Stimulated activated CD4-positive, alpha-beta T cell treated with anti-CD3 and anti-CD28 coated beads, Interleukin-12 subunit alpha, Interleukin-12 subunit beta, amount 100 ng/mL, for 24 hours (primary cell): ENCODE results near the gene GCNT1.
"Not testable (repeated sequence)": the region's sequence is repeated elsewhere in the genome, so short reads cannot be mapped to it uniquely, and the experiment has no call there.

Experiments
- DNase-seq, 2 experiments: peaks; one replicate each; pipeline ENCODE4 v3.0.0-alpha.2; 2020; ENCODE audit warnings: low read depth in 2 of 2

The GCNT1 gene

DNA sequence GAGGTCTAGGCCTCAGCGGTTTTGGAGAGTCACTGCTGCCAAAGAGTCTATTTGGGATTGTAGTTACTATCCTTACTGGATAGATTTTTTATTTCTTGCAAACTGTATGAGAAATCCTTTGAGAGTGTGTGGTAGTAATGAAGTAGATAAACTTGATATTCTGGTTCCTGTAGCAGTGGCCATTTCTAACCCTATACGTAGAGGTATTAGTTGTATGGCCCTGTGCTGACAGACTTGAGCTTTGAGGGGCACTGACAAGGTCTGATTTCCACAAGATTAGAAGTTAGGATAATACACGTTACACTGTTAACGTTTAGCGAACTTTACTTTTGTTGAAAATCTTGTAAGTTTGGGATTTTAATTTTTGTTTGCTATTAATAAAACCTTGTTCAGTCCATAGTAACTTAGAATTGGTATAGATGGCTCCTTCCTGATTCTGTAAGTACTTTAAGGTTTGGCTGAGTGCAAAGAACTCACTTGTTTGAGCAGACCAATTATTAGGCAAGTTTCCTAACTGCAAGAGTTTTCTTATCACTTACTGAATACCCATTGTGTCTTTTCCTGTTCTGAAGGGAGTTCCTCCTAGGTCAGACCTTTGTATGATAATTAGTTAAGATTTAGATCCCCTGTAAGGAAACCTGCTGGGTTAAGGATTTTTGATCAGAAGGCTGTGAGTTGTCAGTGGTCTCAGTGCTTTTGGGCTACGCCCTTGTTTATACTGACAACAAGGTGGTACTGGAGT lies 31.4 kb downstream of the GCNT1 start:
- no peak for DNase-seq

DNA sequence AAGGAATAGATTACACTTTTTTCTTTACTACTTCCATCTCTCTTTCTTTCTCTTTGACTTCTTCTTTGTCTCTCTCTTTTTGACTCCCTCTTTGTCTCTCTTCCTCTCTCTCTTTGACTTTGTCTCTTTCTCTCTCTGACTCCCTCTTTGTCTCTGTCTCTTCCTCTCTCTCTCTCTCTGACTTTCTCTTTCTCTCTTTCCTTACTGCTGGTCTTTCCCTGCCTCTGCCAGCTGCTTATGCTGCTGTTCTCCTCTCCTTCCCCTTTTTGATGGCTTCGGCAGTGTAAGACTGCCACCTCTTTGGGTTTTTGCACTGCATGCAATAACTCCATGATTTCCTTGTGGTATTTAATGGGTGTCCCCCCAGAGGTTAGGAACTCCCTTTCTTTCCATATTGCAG lies 32.1 kb downstream of the GCNT1 start:
- DNase-seq = not testable (repeated sequence)

DNA sequence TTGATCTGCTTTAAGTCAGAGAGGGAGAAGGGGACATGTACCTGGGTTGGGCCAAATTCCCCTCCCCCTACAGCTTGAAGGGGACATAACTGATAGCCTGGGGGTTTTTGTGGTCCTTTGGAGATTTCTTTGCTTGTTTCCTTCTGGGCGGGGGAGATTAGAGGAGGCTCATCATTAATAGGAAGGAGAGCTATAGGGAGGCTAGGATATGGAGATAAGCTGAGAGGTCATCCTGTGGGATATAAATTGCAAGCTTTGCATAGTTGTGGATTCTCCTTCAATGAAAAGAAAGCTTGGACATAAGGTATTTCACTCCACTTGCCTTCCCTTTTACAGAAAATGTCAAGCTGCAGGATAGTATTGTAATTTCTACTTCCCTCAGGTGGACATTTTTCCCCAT lies 34.5 kb downstream of the GCNT1 start:
- DNase-seq = not testable (repeated sequence)

DNA sequence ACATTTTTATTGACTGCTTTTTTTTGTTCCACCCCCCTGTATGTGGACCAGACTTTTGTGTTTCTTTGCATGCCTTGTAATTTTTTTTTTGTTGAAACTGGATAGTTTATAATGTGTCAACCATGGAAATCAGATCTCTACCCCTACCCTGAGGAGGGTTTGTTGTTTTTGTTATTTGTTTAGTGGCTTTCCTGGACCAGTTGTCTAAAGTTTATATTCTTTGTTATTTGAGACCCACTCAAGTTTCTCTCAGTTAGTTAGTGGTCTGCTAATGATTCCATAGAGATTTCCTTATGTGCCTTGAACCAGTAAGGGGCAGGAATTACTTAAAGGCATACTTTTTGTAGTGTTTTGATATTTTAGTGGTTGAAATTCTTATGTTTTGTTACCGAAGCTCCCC lies 41.1 kb downstream of the GCNT1 start:
- no peak for DNase-seq

DNA sequence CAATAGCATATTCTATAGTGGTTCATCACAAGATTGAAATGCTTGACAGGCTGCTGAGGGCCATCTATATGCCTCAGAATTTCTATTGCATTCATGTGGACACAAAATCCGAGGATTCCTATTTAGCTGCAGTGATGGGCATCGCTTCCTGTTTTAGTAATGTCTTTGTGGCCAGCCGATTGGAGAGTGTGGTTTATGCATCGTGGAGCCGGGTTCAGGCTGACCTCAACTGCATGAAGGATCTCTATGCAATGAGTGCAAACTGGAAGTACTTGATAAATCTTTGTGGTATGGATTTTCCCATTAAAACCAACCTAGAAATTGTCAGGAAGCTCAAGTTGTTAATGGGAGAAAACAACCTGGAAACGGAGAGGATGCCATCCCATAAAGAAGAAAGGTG lies 43.8 kb downstream of the GCNT1 start:
- DNase-seq = no peak

DNA sequence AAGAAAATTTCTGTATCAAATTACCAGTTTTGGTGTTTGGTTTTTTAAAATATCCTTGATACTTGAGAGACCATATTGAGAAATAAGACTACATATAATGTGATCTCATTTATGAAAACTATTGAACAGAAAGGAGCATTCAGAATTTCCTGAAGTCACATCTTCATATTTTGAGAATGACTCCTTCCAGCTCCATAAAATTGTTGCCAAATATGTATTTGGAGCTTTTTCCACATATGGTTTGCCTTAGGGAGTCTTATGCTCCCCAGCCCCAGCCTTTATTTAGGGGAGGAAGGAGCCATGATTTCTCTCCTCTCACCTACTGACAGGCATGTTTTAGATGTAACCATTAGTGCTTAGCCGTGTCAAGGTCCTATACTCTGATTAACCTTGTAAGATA lies 51.1 kb downstream of the GCNT1 start:
- DNase-seq = no peak

DNA sequence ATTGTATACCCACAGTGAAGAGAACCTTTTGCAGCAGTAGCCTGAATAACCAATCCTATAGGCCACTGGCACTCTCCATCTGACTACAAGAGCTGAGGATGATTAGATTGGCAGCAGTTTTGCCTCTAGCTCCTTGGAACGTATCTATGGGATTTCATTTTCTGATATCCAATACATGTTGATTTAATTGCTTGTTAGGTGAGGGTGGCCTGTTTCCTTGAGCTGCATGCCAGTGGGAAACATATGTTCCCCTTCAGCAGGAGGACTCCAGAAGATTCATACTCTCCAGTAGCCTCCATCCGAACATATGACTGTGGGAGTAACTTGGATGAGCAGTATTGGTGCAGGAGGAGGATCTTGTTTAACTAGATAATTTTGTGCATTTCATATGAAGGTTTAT lies 51.5 kb downstream of the GCNT1 start:
- DNase-seq = no peak

DNA sequence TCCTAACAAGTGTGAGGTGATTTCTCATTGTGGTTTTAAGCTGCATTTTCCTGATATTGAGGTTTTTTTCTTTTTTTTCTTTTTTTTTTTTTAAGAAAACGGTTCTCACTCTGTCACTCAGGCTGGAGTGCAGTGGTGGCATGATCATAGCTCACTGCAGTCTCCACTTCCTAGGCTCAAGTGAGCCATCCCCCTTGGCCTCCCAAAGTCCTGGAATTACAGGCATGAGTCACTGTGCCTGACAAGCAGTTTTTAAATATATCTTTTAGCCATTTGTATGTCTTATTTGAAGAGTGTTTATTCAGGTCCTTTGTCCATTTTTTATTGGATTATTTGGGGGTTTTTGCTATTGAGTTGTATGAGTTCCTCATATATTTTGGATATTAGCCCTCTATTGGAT lies 53.8 kb downstream of the GCNT1 start:
- DNase-seq = no peak

DNA sequence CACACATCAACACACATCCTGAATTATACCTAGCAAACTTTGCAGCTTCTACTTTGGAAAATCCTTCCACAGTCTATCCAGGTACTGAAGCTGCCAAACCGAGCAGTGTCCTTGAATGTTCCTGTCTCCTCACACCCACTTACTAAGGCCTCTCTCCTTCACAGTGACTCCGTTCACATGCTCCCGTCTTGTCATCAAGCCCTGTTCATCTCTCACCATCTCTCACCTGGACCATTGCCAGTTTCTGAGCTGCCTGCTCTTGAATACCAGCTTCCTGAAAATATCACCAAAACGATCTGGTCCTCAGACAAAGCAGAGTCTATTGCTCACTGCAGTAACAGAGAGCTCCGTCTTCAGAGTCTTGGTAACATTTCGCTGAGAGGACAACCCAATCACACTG lies 57.4 kb downstream of the GCNT1 start:
- no peak for DNase-seq

DNA sequence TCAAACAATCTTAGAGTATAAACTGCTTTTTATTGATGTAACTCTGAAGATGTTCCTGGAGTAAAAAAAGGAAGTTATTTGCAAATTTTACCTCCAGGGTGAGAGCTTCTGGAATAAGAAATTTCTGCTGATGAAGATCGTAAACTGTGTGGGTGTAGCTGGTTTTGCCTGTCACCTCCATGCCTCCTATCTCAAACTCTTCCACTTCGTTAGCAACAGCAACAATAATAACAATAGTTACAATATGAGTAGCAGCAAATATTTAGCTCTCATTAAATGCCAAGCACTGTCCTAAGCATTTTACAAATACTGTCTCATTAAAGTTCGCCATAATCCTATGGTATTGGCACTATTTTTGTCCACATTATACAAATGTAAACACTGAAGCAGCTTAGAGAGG lies 57.9 kb downstream of the GCNT1 start:
- DNase-seq = no peak

DNA sequence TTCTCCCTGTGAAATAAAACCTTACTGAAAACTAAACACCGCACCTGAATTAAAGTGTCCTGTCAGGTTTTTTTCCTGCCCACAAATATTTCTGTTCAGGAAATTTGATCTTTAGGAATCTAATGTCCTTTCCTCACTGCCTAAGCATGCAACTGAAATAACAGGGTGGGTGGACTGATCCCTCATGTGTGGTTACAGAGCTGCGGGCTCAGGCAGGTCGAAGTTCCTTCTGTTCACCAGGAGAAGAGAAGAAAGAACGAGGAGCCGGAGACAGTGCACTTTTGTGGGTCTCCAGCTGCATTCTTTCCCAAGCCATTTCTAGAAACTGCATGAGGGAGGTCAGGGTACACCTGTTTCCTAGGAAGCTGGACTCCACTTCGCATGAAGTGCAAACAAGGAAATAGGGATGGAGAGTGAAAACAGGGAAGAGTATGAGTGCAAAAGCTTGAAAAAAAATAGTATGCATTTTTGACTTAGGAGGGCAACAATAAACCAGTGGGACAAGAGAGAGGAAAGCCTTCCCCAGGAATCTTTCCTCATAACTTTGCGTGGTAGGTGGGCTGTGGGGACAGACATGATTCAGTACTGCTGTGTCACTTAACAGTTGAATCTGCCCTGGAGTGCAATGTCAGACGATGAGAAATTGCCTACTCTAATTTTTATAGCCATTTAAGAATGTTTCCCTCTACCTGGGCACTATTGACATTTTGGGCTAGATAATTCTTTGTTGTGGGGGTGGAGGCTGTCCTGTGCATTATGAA lies 60.3 kb downstream of the GCNT1 start:
- no peak for DNase-seq

DNA sequence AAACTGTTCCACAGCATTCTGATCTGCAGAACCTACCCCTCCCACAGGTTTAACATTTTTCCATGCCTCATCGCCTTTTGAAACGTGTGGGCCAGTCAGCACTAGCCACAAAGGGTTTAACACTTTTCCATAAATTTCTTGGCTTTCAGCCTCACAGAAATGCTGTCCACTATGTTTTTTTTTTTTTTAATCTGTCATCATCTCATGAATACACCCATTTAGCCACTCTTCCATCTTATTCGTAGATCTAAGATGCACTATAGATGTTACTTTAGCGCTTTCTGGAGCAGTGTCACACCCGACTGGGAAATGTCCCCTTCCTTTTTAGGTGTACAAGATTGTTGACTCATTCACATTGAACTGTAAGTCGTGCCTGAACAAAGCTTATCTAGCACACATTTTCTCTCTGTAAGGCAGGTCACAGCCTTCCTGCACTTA lies 62.3 kb downstream of the GCNT1 start:
- DNase-seq = no peak

DNA sequence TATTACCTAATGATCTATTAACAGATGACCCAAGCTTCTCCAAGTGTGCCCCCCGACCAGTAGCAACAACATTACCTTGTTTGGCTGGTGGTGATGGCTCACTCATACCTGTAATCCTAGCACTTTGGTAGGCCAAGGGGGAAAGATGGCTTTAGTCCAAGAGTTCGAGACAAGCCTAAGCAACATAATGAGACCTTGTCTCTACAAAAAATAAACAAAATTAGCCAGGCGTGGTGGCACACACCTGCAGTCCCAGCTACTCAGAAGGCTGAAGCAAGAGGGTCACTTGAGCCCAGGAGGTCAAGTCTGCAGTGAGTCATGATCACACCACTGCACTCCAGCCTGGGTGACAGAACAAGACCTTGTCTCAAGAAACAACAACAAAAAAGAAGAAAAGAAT lies 62.9 kb downstream of the GCNT1 start:
- DNase-seq = no peak

DNA sequence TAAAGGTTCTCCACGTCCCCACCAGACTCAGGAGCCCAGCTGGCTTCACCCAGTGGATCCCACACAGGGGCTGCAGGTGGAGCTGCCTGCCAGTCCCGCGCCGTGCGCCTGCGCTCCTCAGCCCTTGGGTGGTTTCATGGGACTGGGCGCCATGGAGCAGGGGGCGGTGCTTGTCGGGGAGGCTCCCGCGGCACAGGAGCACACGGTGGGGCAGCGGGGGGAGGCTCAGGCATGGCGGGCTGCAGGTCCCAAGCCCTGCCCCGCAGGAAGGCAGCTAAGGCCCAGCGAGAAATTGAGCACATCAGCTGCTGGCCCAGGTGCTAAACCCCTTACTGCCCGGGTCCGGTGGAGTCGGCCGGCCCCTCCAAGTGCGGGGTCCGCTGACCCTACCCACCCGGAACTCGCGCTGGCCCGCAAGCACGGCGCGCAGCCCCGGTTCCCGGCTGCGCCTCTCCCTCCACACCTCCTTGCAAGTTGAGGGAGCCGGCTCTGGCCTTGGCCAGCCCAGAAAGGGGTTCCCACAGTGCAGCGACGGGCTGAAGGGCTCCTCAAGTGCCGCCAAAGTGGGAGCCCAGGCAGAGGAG lies 64.7 kb downstream of the GCNT1 start:
- not testable (repeated sequence) for DNase-seq

DNA sequence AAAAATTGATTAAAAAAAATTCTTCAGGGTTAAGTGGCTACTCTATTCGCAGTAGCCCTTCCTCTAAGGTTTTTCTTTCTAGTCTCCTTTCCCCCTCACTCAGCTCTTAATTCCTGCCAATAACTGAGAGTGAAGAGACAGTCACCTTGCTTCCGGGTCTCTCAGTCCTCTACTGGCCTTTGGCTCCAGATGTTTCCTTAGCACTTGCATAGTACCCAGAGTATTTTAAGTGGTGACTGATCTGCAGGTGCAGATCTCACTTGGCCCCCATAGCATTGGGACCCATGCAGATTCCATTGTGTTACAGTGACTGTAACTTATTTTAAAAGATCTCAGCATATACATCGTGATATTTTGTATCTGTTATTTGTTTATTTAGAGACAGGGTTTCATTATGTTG lies 66.2 kb downstream of the GCNT1 start:
- DNase-seq = no peak

DNA sequence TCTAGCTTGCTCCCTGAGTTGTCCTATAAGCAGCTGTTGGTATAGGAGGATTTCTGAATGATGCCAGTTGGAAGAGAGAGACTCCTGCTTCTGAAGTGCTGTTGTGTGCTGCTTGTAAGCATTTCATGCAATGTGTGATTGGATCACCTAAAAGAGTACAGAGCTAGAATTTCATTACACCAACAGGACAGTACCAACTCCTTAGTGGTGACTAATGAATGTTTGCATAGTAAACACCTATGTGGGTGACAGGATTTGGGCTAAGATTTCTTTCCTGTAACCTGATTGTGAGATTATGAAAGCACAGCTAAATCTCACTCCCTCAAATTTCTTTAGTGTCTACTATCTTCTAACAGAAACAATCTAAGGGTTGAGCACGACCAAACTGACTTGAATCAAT lies 67.0 kb downstream of the GCNT1 start:
- DNase-seq = no peak

DNA sequence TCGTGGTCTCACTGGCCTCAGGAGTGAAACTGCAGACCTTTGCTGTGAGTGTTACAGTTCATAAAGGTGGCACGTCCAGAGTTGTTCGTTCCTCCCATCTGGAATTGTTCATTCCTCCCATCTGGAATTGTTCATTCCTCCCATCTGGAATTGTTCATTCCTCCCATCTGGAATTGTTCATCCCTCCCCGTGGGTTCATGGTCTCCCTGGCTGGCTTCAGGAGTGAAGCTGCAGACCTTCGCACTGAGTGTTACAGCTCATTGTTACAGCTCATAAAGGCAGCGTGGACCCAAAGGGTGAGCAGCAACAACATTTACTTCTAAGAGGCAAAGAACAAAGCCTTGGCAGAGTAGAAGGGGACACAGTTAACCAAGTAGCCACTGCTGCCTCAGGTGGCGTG lies 69.1 kb downstream of the GCNT1 start:
- DNase-seq = no peak

DNA sequence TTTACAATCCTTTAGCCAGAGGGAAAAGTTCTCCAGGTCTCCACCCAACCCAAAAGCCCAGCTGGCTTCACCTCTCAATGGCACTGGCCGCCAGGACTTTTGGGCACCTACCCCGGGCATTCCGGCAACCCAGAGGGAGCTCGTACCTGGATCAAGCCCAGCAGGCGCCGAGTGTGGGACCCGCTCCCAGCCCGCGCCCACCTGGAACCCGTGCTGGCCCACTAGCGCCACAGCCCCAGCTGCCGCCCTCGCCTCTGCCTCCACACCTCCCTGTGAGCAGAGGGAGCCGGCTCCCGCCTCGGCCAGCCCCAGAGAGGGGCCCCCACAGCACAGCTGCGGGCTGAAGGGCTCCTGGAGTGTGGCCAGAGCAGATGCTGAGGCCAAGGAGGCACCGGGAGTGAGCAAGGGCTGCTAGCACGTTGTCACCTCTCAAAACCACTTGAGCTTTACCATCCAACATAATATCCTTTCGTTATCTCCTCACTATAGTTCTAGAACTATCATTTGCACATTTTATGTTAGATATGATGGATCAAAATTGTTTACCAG lies 69.7 kb downstream of the GCNT1 start:
- DNase-seq = no peak

DNA sequence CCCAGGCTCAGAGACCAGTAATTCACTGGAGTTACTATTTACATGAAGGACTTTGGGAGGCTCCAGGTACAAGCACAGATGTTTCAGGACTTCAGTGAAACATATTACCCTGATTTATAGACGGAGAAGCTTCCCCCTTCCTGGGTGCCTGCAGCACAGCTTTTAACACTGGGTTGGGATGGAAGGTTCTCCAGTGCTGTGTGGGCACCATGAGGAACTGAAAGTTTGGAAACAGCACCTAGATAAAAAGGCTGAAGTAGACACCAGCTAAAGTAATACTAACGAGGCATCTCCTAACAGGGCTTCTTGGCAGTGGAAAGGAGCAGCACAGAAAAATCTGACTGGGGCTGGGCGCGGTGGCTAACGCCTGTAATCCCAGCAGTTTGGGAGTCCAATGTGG lies 70.7 kb downstream of the GCNT1 start:
- DNase-seq = no peak

DNA sequence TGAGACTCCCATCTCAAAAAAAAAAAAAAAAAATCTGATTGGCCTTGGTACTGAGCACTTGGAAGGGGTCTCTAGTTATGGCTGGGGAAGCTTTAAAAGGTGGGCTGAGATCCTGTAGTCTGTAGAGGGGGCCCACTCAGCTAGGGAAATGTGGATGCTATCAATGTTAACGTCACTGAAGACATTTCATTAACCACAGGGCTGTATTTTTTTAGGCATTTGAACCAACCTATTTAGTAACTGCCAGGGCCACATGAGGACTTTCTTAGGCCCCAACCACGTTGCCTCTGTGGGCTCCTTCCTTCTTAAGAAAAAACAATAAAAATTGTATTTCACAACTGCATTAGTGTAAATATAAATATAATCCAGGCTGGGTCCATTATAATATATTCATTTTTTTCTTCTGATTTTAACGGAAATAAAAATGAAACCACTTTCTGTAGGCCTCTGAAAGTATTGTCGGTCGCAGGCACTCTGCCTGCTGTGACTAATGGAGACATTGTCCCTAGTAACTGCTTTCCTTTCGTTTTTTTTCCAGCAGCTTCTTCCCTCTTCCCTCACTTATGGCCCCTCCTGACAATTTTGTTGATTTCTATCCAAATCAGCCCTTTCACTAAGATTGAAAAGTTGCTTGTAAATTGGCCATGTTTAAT lies 71.6 kb downstream of the GCNT1 start:
- DNase-seq = no peak

DNA sequence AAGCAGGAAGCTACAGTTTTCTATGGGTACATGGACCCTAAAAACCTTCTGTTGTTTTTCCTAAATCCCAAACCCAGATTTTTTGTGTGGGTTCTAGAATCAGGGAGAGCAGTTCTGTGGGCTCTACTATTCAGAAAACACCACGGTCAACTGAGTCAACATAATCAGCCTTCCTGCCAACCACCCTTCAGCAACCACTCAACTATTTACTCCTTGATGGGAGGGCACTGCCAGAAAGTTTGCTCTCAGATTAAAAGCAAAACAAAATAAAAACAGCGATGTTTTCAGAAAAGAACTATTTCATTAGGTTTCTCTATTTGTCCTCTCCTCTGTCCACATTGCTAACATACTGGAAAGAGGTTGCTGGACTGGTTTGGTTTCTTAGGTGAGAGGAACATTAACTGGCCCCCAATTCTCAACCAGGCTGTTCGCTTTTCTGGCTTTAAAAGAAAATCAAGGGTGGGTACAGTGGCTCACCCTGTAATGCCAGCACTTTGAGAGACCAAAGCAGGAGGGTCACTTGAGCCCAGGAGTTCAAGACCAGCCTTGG lies 72.3 kb downstream of the GCNT1 start:
- no peak for DNase-seq

DNA sequence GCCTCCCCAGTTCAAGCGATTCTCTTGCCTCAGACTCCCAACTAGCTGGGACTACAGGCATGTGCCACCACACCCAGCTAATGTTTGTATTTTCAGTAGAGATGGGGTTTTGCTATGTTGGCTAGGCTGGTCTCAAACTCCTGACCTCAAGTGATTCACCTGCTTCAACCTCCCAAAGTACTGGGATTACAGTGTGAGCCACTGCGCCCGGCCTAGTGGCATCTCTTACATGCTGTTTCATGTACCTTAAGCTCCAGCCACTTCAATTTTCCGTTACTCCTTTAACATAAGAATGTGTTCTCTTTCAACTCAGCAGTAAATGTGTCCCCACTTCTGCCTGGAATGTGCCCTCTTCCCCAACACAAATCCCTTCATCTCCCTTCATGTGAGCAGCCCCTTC lies 73.9 kb downstream of the GCNT1 start:
- not testable (repeated sequence) for DNase-seq
